Panc1 (cell line): ENCODE data around the gene CCDC12. TPM values are rescaled to one million over a fixed set of nuclear protein-coding genes. Genes with fewer than 3 reads are reported as not detected.

Experiments used
- ATAC-seq: fragments of 200-7000 bp; cut with Tn5 transposase; 2 replicates; pipeline ENCODE4 v1.9.1; 2020; ENCODE audit warnings: mild to moderate bottlenecking, moderate library complexity
- BruUV-seq: library from RNA; stranded (reverse); fragments of 400-500 nt; replicated peaks from 2 replicates; lab custom pipeline; 2021; lab: Mats Ljungman, UMichigan
- CTCF ChIA-PET: fragments of 300-600 bp; sonication (Branson Sonifier 250); formaldehyde crosslinking; loops from one replicate; lab custom pipeline; 2022; ENCODE audit warnings: antibody characterized with exemption; lab: Charles Lee
- POLR2A ChIA-PET: fragments of 300-600 bp; sonication (Branson Sonifier 250); formaldehyde crosslinking; loops from one replicate; lab custom pipeline; 2022; ENCODE audit warnings: antibody characterized with exemption; lab: Charles Lee
- DNase-seq: peaks from one replicate; pipeline ENCODE4 v3.0.0-alpha.2; 2010; ENCODE audit warnings: low read depth, low spot score
- H3K27ac ChIP-seq: 2 replicates; pipeline ENCODE4 v1.5.1; 2011; ENCODE audit warnings: mild to moderate bottlenecking, low read length, inconsistent platforms
- H3K27me3 ChIP-seq: fragments of 200-500 bp; sonication (Bioruptor generic); 2 replicates; pipeline ENCODE4 v1.6.0; 2014; ENCODE audit warnings: low read length, inconsistent platforms; ENCODE audit not compliant: control insufficient read depth, insufficient read depth
- H3K36me3 ChIP-seq: fragments of 200-500 bp; sonication (Bioruptor generic); 2 replicates; pipeline ENCODE4 v1.5.1; 2014; ENCODE audit warnings: inconsistent platforms, mild to moderate bottlenecking, low read length, moderate library complexity; ENCODE audit not compliant: control insufficient read depth, insufficient read depth
- H3K4me1 ChIP-seq: 2 replicates; pipeline ENCODE4 v1.5.1; 2011; ENCODE audit warnings: inconsistent platforms, mild to moderate bottlenecking, low read length, moderate library complexity; ENCODE audit not compliant: control insufficient read depth, insufficient read depth
- H3K4me3 ChIP-seq, 2 experiments: 2 replicates each; pipeline ENCODE4 v1.5.1; 2011 to 2012; ENCODE audit warnings: low read depth in 2 of 2, low read length in 2 of 2, mild to moderate bottlenecking in 2 of 2, inconsistent platforms in 1 of 2, moderate library complexity in 1 of 2
- H3K9me3 ChIP-seq: fragments of 200-500 bp; sonication (Bioruptor generic); 2 replicates; pipeline ENCODE4 v1.5.1; 2014; ENCODE audit warnings: low read depth, mild to moderate bottlenecking, inconsistent platforms, low read length, moderate library complexity; ENCODE audit not compliant: control insufficient read depth, insufficient read depth
- POLR2AphosphoS5 ChIP-seq: IDR thresholded peaks from 2 replicates; pipeline ENCODE4 v1.6.1; 2012; ENCODE audit warnings: mild to moderate bottlenecking, low read depth, low read length, moderate library complexity
- SIN3A ChIP-seq: IDR thresholded peaks from 2 replicates; pipeline ENCODE4 v1.6.1; 2012; ENCODE audit warnings: low read depth, mild to moderate bottlenecking, low read length, moderate library complexity, borderline replicate concordance; ENCODE audit not compliant: insufficient read depth
- TCF7L2 ChIP-seq: IDR thresholded peaks from 2 replicates; pipeline ENCODE4 v1.6.1; 2011; ENCODE audit warnings: mild to moderate bottlenecking, low read depth, low read length, inconsistent platforms
- in situ Hi-C: cut with HindIII; loops from 2 replicates; pipeline ENCODE4 v1.10.0; 2016; ENCODE audit warnings: low sequenced_read_pairs, low pct_unique_long_range_greater_than_20kb
- intact Hi-C: fragments of 100-400 bp; cut with micrococcal nuclease; formaldehyde crosslinking; loops from one replicate; pipeline ENCODE4 v1.10.0; 2022; ENCODE audit not compliant: unreplicated experiment
- total RNA-seq: library from RNA; stranded (reverse); gene quantifications from one replicate; pipeline ENCODE4 v1.2.1, GENCODE V29; 2021; ENCODE audit not compliant: unreplicated experiment
- TF ChIP-seq, protein P1 (sequence below), 2 experiments: IDR thresholded peaks; 2 replicates each; pipeline ENCODE4 v1.6.1; 2011 to 2012; ENCODE audit warnings: low read depth in 2 of 2, control low read depth in 1 of 2, low read length in 1 of 2, mild to moderate bottlenecking in 1 of 2, moderate library complexity in 1 of 2; ENCODE audit not compliant: insufficient read depth in 1 of 2
- TF ChIP-seq, protein P2 (sequence below): fragments of 450-650 bp; IDR thresholded peaks from 2 replicates; pipeline ENCODE4 v1.5.1; 2017; ENCODE audit warnings: mild to moderate bottlenecking

The CCDC12 gene
- total RNA-seq, 1 experiment from 2014 or later = 35.5 TPM

DNA sequence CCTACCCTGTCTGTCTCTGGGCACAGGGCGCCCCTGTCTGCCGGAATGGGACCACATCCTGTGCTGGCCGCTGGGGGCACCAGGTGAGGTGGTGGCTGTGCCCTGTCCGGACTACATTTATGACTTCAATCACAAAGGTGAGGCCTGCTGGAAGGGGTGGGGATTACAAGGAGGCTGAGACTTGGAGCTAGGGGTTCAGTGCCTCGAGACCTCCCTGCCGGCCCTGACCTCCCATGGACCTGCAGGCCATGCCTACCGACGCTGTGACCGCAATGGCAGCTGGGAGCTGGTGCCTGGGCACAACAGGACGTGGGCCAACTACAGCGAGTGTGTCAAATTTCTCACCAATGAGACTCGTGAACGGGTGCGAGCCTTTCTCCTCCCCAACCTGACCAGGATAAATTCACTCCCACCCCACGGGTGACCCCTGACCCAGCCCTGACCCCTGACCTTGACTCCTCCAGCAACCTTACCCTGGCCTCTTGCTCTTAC, 78.7 kb downstream of the CCDC12 start:
- CTCF ChIA-PET = no interaction called here
- in situ Hi-C loops = no loop called here
- H3K27ac ChIP-seq = no peak overlapping the region
- POLR2A ChIA-PET = no interaction called here
- intact Hi-C loops = loop anchor here (2.0 kb wide), 1 partner anchor 193 kb away; no protein-coding TSS in a partner anchor
- no TSS peak for BruUV-seq
- H3K4me1 ChIP-seq = peaks cover under 1% of the 10 kb centered on the region; the same call in 1 of the 2 replicates
- no peaks in the 10 kb centered on the region for H3K27me3 ChIP-seq
- H3K4me3 ChIP-seq = no peak overlapping the region
- TF ChIP-seq SIN3A (no peak), TCF7L2 (no peak), POLR2AphosphoS5 (no peak)
- TF ChIP-seq, protein P1, sequence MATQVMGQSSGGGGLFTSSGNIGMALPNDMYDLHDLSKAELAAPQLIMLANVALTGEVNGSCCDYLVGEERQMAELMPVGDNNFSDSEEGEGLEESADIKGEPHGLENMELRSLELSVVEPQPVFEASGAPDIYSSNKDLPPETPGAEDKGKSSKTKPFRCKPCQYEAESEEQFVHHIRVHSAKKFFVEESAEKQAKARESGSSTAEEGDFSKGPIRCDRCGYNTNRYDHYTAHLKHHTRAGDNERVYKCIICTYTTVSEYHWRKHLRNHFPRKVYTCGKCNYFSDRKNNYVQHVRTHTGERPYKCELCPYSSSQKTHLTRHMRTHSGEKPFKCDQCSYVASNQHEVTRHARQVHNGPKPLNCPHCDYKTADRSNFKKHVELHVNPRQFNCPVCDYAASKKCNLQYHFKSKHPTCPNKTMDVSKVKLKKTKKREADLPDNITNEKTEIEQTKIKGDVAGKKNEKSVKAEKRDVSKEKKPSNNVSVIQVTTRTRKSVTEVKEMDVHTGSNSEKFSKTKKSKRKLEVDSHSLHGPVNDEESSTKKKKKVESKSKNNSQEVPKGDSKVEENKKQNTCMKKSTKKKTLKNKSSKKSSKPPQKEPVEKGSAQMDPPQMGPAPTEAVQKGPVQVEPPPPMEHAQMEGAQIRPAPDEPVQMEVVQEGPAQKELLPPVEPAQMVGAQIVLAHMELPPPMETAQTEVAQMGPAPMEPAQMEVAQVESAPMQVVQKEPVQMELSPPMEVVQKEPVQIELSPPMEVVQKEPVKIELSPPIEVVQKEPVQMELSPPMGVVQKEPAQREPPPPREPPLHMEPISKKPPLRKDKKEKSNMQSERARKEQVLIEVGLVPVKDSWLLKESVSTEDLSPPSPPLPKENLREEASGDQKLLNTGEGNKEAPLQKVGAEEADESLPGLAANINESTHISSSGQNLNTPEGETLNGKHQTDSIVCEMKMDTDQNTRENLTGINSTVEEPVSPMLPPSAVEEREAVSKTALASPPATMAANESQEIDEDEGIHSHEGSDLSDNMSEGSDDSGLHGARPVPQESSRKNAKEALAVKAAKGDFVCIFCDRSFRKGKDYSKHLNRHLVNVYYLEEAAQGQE (IDR thresholded peaks at IDR 0.05; ENCODE audit: insufficient read depth in 1 of 2, low read depth in 2 of 2, low read length in 1 of 2) = no peak
- TF ChIP-seq, protein P2, sequence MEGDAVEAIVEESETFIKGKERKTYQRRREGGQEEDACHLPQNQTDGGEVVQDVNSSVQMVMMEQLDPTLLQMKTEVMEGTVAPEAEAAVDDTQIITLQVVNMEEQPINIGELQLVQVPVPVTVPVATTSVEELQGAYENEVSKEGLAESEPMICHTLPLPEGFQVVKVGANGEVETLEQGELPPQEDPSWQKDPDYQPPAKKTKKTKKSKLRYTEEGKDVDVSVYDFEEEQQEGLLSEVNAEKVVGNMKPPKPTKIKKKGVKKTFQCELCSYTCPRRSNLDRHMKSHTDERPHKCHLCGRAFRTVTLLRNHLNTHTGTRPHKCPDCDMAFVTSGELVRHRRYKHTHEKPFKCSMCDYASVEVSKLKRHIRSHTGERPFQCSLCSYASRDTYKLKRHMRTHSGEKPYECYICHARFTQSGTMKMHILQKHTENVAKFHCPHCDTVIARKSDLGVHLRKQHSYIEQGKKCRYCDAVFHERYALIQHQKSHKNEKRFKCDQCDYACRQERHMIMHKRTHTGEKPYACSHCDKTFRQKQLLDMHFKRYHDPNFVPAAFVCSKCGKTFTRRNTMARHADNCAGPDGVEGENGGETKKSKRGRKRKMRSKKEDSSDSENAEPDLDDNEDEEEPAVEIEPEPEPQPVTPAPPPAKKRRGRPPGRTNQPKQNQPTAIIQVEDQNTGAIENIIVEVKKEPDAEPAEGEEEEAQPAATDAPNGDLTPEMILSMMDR = no peak
- no peak for ATAC-seq
- H3K36me3 ChIP-seq = no peaks in the 10 kb centered on the region
- no peak for DNase-seq
- H3K9me3 ChIP-seq = no peaks in the 10 kb centered on the region

GRCh38 chr3:46897031-46897430, 79.5 kb downstream of the CCDC12 start:
- Histone ChIP-seq H3K27me3 (no peaks in the 10 kb centered on the region), H3K4me3 (no peak overlapping the region), H3K36me3 (no peaks in the 10 kb centered on the region), H3K27ac (no peak overlapping the region), H3K9me3 (no peaks in the 10 kb centered on the region), H3K4me1 (peaks cover 3% of the 10 kb centered on the region; the same call in 1 of the 2 replicates)
- intact Hi-C loops (loop anchor here (2.0 kb wide), 1 partner anchor 192 kb away; no protein-coding TSS in a partner anchor), in situ Hi-C loops (no loop called here)
- CTCF ChIA-PET = no interaction called here
- POLR2A ChIA-PET = no interaction called here
- ATAC-seq = no peak
- BruUV-seq = no TSS peak
- DNase-seq = no peak
- TF ChIP-seq TCF7L2 (no peak), SIN3A (no peak), POLR2AphosphoS5 (no peak)
- TF ChIP-seq, protein P1 (IDR thresholded peaks at IDR 0.05; ENCODE audit: insufficient read depth in 1 of 2, low read depth in 2 of 2, low read length in 1 of 2) = no peak
- TF ChIP-seq, protein P2 = no peak
